Esophagus muscularis mucosa (tissue), 4 donors: ENCODE data around the gene PDK4. TPM values are rescaled to one million over a fixed set of nuclear protein-coding genes. Genes with fewer than 3 reads are reported as not detected.

Experiments
- DNase-seq: peaks from one replicate; pipeline ENCODE4 v3.0.0-alpha.2; 2017; ENCODE audit errors: extremely low spot score
- H3K27ac ChIP-seq, 4 donors: fragments of 200-600 bp; sonication (generic); replicated peaks in 1 of 4; 1 replicate in 3 of 4; 2 replicates in 1 of 4; pipeline ENCODE4 v1.5.1; 2016 to 2019; ENCODE audit warnings: mild to moderate bottlenecking in 1 of 4
- H3K27me3 ChIP-seq, 4 donors: fragments of 200-600 bp; sonication (generic); one replicate each; pipeline versions ENCODE4 v1.5.1 to v1.6.0; 2016 to 2019
- H3K36me3 ChIP-seq, 4 donors: fragments of 200-600 bp; sonication (generic); one replicate each; pipeline ENCODE4 v1.5.1; 2016 to 2019
- H3K4me1 ChIP-seq, 4 donors: fragments of 200-600 bp; sonication (generic); one replicate each; pipeline ENCODE4 v1.5.1; 2016 to 2019
- H3K4me3 ChIP-seq, 4 donors: fragments of 200-600 bp; sonication (generic); 1 replicate in 2 of 4; 2 replicates in 2 of 4; pipeline ENCODE4 v1.5.1; 2016 to 2019; ENCODE audit warnings: mild to moderate bottlenecking in 4 of 4, moderate library complexity in 1 of 4
- H3K9me3 ChIP-seq, 4 donors: fragments of 200-600 bp; sonication (generic); 1 replicate in 3 of 4; 2 replicates in 1 of 4; pipeline ENCODE4 v1.5.1; 2016 to 2019
- CTCF ChIP-seq, 3 experiments: fragments of 200-600 bp in 2 of 3; fragments of 450-650 bp in 1 of 3; sonication (generic) in 2 of 3; IDR thresholded peaks; one replicate each; pipeline ENCODE4 v1.5.1; 2017 to 2019; ENCODE audit warnings: antibody characterized with exemption in 3 of 3, mild to moderate bottlenecking in 2 of 3, moderate library complexity in 1 of 3
- EP300 ChIP-seq: sonication (generic); formaldehyde crosslinking; IDR thresholded peaks from one replicate; pipeline ENCODE4 v1.6.1; 2017; ENCODE audit warnings: antibody characterized with exemption
- POLR2A ChIP-seq: fragments of 450-650 bp; IDR thresholded peaks from one replicate; pipeline ENCODE4 v1.6.1; 2017; ENCODE audit warnings: antibody characterized with exemption, moderate library complexity, mild to moderate bottlenecking, low read depth
- POLR2AphosphoS5 ChIP-seq, 2 donors: sonication (generic); formaldehyde crosslinking; IDR thresholded peaks; one replicate each; pipeline ENCODE4 v1.6.1; 2017; ENCODE audit warnings: antibody characterized with exemption in 2 of 2
- WGBS: methylation state at CpG from one replicate; pipeline ENCODE4 v1.1.5; 2018; 5-methylcytosine and 5-hydroxymethylcytosine counted together
- intact Hi-C: fragments of 100-400 bp; cut with DNase I; formaldehyde crosslinking; loops from one replicate; pipeline ENCODE4 v1.15.1; 2023
- total RNA-seq, 4 donors: library from RNA; depleted of rRNA; stranded (reverse); fragments of >200 nt; gene quantifications; one replicate each; pipeline versions ENCODE4 v1.1.0 to v1.2.1, GENCODE V29; 2016

The PDK4 gene
- total RNA-seq, 4 donors from 2014 or later, result 165 to 1,138 (median 371) TPM

GRCh38 chr7:95544171-95544570 lies 52.1 kb downstream of the PDK4 start:
- H3K27ac ChIP-seq, result peak overlapping the region in 1 of 4 donors; percentile 93
- TF ChIP-seq EP300, result no peak
- no peak for TF ChIP-seq POLR2AphosphoS5 (IDR thresholded peaks at IDR 0.05)
- TF ChIP-seq POLR2A, result no peak
- TF ChIP-seq CTCF (IDR thresholded peaks at IDR 0.05), result no peak
- WGBS, result 73% methylated on average over 1 of the region's 1 CpG
- no peak for DNase-seq
- no peak overlapping the region for H3K4me3 ChIP-seq
- H3K9me3 ChIP-seq, result no peaks in the 10 kb centered on the region
- H3K27me3 ChIP-seq, result no peaks in the 10 kb centered on the region
- no peaks in the 10 kb centered on the region for H3K36me3 ChIP-seq
- peaks cover 42 to 49% (median 48%) of the 10 kb centered on the region in 4 donors for H3K4me1 ChIP-seq
- intact Hi-C loops, result loop anchor here (2.0 kb wide), 1 partner anchor 141 kb away; no protein-coding TSS in a partner anchor

- no peak for DNase-seq
- no peak overlapping the region for H3K4me3 ChIP-seq
- 86% methylated on average over 6 of the region's 6 CpGs for WGBS
- intact Hi-C loops, result no loop called here
- no peaks in the 10 kb centered on the region for H3K27me3 ChIP-seq
- no peak for TF ChIP-seq POLR2A
- no peak for TF ChIP-seq EP300
- TF ChIP-seq CTCF (IDR thresholded peaks at IDR 0.05), result no peak
- TF ChIP-seq POLR2AphosphoS5 (IDR thresholded peaks at IDR 0.05), result no peak
- no peaks in the 10 kb centered on the region for H3K9me3 ChIP-seq
- H3K4me1 ChIP-seq, result peaks cover 33 to 41% (median 39%) of the 10 kb centered on the region in 4 donors
- H3K27ac ChIP-seq, result no peak overlapping the region
- no peaks in the 10 kb centered on the region for H3K36me3 ChIP-seq
These were observed 53.0 kb downstream of the PDK4 start for GRCh38 chr7:95543312-95543711.

GRCh38 chr7:95540366-95540765 lies 56.0 kb downstream of the PDK4 start:
- Histone ChIP-seq H3K9me3 (no peaks in the 10 kb centered on the region), H3K27ac (no peak overlapping the region), H3K4me1 (peaks cover 4 to 11% (median 10%) of the 10 kb centered on the region in 4 donors), H3K27me3 (no peaks in the 10 kb centered on the region), H3K36me3 (no peaks in the 10 kb centered on the region), H3K4me3 (no peak overlapping the region)
- TF ChIP-seq POLR2AphosphoS5 (IDR thresholded peaks at IDR 0.05) (no peak), POLR2A (no peak), EP300 (no peak), CTCF (IDR thresholded peaks at IDR 0.05) (no peak)
- no peak for DNase-seq
- WGBS, result 67% methylated on average over 1 of the region's 1 CpG
- intact Hi-C loops, result no loop called here

GRCh38 chr7:95539426-95539825 lies 56.9 kb downstream of the PDK4 start:
- TF ChIP-seq CTCF (IDR thresholded peaks at IDR 0.05) (no peak), POLR2AphosphoS5 (IDR thresholded peaks at IDR 0.05) (no peak), EP300 (no peak), POLR2A (no peak)
- DNase-seq, result no peak
- Histone ChIP-seq H3K4me3 (no peak overlapping the region), H3K27ac (no peak overlapping the region), H3K4me1 (peaks cover 0 to 2% (median 2%) of the 10 kb centered on the region in 4 donors), H3K9me3 (no peaks in the 10 kb centered on the region), H3K36me3 (no peaks in the 10 kb centered on the region), H3K27me3 (no peaks in the 10 kb centered on the region)
- intact Hi-C loops, result no loop called here

- WGBS, result 81% methylated on average over 2 of the region's 2 CpGs
- H3K4me3 ChIP-seq, result no peak overlapping the region
- intact Hi-C loops, result no loop called here
- no peak overlapping the region for H3K27ac ChIP-seq
- H3K9me3 ChIP-seq, result no peaks in the 10 kb centered on the region
- no peaks in the 10 kb centered on the region for H3K36me3 ChIP-seq
- H3K27me3 ChIP-seq, result no peaks in the 10 kb centered on the region
- DNase-seq, result no peak
- TF ChIP-seq POLR2A (no peak), POLR2AphosphoS5 (IDR thresholded peaks at IDR 0.05) (no peak), CTCF (IDR thresholded peaks at IDR 0.05) (no peak), EP300 (no peak)
- no peaks in the 10 kb centered on the region for H3K4me1 ChIP-seq
These were observed 58.8 kb downstream of the PDK4 start for GRCh38 chr7:95537468-95537867.
